Hindlimb muscle (tissue), 1 donor: ENCODE measurements around the gene CYP2B6. TPM values are rescaled to one million over a fixed set of nuclear protein-coding genes. Genes with fewer than 3 reads are reported as not detected.
"Not testable (repeated sequence)": the region's sequence is repeated elsewhere in the genome, so short reads cannot be mapped to it uniquely, and the experiment has no call there.

Experiments
- DNase-seq: peaks from one replicate; pipeline ENCODE4 v3.0.0-alpha.2; 2013
- polyA plus RNA-seq: library from polyadenylated mRNA; unstranded; fragments of 120-200 nt; gene quantifications from one replicate; pipeline ENCODE4 v1.2.1, GENCODE V29; 2013; ENCODE audit not compliant: insufficient read length

CYP2B6 gene
- not detected for polyA plus RNA-seq

DNA sequence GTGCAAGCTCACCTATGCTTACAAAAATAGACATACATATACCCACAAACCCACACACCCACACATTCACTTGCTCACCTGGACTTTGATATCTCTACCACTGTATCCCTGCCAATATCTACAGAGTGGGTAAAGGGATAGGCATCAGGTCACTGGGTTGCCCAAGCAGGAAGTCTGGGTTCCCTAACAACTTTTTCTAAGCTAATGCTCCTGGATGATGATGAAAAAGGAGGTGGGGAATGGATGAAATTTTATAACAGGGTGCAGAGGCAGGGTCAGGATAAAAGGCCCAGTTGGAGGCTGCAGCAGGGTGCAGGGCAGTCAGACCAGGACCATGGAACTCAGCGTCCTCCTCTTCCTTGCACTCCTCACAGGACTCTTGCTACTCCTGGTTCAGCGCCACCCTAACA, at the start of gene CYP2B6:
TSS of gene CYP2B6 (plus strand) at position 311 of the 410 bp plus-strand sequence. CDS start at position 335, 24 bp downstream.
- DNase-seq = no peak

DNA sequence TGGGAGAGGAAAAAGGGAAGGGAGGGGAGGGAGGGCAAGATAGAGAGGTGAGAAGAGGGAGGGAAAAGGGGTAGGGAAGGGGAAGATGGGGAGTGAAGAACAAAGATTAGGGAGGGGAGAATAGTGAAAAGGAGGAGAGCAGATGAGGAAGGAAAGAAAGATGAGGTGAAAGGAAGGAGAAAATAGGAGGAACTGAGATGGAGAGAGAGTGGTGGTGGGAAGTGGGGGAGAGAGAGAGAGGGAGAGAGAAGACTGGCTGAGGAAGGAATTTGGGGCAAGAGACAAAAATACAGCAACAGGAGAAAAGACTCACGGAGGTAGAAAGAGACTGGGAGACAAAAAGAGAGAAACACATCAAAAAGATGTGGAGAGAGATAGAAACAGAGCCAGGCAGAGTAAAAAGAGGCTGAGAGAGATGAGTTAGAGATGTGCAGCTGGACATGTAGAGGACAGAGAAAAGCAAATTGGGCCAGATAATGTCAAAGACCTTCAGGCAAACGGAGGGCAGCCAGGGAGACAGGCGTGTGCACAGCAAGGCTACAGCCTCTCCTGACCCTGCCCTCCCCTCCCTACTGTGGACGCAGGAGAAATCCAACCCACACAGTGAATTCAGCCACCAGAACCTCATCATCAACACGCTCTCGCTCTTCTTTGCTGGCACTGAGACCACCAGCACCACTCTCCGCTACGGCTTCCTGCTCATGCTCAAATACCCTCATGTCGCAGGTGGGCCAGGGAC, 49.4 kb upstream of the CYP2B6 start:
- DNase-seq = no peak

DNA sequence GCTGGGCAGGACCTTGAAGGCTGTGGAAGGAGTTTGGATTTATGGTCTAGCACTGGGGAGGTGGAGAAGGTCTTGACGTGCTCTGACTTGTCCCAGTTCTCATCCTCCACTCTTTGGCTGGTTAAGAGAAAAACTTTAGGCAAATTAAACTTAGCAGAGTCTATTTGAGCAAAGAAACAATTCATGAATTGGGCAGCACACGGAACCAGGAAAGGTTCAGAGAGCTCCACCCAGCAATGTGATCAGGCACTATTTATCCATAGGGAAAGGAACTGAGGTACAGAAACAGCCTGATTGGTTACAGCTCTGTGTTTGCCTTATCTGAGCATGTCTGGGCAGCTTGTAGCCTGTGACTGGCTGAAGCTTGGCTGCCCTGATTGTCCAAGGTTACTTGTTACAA, 45.4 kb upstream of the CYP2B6 start:
- no peak for DNase-seq

DNA sequence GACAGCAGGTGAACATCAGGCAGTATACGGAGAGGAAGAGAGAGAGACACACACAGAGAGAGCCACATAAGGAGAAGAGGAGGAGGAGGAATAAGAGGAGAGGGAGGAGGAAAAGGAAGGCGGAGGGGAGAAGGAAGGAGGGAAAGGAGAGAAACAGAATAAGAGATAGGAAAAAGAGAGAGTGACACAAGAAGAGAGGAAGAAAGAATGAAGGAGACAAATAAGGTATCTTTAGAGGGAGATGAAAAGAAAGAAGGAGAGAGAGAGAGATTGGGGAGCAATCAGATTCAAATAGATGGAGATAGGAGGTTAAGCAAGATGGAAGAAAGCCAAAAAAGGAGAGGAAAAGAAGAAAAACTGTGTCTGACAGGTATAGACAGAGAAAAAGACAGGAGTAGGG, 44.0 kb upstream of the CYP2B6 start:
- DNase-seq = no peak

DNA sequence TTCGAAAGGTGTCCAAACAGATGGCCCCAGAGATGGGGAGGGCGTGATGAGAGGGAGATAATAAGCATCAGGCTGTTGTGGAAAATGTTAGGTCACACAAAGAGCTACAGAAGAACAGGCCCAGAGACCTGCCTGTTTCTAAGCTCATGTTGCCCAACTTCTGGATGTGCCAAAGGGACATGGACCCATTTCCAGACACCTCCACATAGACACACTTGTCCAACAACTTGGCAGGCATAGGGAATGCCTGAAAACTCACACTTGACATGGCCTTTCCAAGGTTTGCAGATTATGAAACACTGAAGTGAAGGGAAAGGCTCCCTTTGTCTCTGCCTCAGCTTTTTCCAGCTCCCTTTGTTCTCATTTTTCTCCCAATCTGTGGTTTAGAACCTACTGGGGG, 43.5 kb upstream of the CYP2B6 start:
- no peak for DNase-seq

DNA sequence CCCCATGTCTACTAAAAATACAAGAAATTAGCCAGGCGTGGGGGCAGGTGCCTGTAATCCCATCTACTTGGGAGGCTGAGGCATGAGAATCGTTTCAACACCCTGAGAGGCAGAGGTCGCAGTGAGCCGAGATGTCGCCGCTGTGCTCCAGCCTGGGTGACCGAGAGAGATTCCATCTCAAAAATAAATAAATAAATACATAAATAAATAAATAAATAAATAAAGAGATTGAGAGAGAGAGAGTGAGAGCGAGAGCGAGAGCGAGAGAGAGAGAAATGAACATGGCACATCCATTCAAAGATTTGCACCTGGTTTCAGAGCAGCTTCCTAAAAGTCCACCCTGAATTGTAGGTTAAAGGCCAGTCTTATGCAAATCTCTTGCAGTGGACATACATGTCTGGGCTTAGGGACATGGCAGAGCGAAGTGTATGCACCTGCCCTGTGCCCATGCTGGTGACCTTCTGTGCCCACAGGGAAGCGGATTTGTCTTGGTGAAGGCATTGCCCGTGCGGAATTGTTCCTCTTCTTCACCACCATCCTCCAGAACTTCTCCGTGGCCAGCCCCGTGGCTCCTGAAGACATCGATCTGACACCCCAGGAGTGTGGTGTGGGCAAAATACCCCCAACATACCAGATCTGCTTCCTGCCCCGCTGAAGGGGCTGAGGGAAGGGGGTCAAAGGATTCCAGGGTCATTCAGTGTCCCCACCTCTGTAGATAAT, 42.3 kb upstream of the CYP2B6 start:
- DNase-seq = no peak

DNA sequence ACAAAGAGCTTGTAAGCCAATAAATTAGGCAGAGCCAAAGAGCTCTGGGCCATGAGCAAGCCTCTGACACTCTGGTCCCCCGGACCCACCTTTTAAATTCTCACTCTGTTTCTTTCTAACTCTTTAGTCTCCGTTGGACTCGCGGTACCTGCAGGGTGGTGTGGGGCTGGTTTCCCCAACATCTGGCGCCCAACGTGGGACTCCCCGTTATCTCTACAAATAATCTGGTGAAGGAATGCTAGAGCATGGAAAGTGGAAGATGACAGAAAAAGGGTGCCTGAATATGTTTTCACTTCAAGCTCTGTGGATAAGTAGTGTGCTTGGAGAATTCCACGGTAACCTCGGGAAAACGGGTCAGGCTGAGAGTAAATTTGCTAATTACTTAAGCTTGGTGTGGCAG, 36.5 kb upstream of the CYP2B6 start:
- DNase-seq = no peak

DNA sequence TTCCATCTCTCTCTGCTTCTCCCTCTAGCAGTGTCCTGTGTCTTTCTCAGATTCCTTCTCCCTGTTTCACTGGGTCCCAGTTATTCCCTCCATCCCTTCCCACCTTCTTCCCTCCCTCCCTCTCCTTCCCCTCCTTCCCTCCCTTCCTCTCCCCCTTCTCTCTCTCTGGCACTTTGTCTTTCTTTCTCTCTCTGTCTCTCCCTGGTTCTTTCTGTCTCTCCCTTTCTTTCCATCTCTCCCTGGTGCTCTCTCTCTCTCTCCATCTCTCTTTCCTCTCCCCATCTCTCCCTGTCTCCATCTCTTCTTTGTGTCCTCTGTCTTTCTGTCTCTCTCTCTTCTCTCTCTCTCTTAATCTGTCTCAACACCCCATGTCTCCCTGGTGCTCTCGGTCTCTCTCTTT, 31.7 kb upstream of the CYP2B6 start:
- no peak for DNase-seq

DNA sequence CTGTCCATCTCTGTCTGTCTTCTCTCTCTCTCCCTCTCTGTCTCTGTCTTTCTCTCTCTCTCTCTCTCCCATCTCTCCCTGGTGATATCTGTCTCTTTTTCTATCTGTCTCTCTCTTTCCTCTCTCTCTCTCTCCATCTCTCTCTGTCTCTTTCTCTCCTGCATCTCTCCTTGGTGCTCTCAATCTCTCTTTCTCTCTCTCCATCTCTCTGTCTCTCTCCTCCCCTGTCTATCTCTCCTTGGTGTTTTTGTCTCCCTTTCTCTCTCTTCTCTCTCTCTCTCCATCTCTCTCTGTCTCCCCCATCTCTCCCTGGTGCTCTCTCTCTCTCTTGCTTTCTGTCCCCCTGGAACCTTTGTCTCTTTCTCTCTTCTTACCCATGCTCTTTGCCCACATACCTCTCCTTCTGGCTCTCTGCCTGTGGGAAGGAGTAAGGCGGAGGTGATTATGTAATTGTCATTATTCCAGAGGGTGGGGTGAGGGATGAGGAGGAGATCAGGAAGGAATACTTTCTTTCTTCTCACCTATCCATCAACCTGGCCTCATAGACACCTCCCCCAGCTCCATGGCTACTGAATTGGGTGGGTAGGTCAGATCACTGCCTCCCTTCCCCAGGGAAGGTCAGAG, 30.9 kb upstream of the CYP2B6 start:
- no peak for DNase-seq

DNA sequence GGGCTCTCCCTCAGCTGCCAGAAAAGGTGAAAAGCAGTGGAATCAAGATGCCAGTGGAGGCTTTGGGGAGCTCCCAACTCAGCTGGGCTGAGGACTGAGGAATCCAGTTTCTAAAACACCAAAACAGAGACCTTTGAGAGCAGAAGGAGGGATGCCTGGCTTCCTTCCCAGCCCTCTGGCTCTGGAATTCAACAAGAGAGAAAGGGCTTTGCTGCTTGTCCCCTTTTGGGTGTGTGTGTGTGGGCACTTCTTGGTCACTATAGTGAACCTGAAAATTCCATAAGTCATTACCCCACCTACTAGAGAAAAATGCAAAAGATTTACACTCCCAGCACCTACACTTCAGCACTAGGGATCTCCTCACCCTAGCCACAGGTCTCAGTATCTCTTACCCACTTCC, 30.3 kb upstream of the CYP2B6 start:
- no peak for DNase-seq

DNA sequence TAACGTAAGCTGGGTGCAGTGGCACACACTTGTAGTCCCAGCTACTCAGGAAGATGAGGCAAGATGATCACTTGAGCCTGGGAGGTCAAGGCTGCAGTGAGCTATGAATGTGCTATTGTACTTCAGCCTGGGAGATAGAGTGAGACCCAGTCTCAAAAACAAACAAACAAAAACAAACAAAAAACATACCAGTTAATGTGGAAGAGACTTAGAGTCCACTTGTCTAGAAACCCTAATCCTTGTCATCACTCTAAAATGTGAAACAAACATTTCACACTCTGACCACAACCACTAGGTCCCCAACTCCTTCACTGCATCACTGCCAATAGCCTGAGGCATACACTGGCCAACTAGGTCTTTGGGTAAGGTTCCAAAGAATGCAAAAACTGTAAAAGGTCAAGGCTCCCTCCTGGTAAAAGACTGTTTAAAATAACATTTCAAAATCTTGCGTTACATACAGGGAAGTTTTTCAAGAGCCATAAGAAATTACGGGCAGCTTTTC, 28.6 kb upstream of the CYP2B6 start:
- DNase-seq = no peak

DNA sequence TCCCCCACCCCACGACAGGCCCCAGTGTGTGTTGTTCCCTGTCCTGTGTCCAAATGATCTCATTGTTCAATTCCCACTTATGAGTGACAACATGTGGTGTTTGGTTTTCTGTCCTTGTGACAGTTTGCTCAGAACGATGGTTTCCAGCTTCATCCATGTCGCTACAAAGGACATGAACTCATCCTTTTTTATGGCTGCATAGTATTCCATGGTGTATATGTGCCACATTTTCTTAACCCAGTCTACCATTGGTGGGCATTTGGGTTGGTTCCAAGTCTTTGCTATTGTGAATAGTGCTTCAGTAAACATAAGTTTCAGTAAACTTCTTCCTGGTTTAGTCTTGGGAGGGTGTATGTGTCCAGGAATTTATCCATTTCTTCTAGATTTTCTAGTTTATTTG, 26.7 kb upstream of the CYP2B6 start:
- DNase-seq = not testable (repeated sequence)

DNA sequence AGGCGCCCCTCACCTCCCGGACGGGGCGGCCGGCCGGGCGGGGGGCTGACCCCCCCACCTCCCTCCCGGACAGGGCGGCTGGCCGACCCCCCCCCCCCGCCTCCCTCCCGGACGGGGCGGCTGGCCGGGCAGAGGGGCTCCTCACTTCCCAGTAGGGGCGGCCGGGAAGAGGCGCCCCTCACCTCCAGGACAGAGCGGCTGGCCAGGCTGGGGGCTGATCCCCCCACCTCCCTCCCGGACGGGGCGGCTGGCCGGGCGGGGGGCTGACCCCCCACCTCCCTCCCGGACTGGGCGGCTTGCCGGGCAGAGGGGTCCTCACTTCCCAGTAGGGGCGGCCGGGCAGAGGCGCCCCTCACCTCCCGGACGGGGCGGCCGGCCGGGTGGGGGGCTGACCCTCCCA, 25.7 kb upstream of the CYP2B6 start:
- not testable (repeated sequence) for DNase-seq

DNA sequence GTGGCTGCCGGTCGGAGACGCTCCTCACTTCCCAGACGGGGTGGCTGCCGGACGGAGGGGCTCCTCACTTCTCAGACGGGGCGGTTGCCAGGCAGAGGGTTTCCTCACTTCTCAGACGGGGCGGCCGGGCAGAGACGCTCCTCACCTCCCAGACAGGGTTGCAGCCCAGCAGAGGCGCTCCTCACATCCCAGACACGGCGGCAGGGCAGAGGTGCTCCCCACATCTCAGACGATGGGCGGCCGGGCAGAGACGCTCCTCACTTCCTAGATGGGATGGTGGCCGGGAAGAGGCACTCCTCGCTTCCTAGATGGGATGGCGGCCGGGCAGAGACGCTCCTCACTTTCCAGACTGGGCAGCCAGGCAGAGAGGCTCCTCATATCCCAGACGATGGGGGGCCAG, 24.5 kb upstream of the CYP2B6 start:
- DNase-seq = not testable (repeated sequence)

DNA sequence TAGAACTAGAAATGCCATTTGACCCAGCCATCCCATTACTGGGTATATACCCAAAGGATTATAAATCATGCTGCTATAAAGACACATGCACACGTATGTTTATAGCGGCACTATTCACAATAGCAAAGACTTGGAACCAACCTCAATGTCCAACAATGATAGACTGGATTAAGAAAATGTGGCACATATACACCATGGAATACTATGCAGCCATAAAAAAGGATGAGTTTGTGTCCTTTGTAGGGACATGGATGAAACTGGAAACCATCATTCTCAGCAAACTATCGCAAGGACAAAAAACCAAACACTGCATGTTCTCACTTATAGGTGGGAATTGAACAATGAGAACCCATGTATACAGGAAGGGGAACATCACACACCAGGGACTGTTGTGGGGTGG, 23.0 kb upstream of the CYP2B6 start:
- not testable (repeated sequence) for DNase-seq

DNA sequence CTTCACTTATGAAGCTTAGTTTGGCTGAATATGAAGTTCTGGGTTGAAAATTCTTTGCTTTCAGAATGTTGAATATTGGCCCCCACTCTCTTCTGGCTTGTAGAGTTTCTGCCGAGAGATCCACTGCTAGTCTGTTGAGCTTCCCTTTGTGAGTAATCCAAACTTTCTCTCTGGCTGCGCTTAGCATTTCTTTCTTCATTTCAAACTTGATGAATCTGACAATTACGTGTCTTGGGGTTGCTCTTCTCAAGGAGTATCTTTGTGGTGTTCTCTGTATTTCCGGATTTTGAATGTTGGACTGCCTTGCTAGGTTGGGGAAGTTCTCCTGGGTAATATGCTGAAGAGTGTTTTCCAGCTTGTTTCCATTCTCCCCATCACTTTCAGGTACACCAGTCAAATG, 21.4 kb upstream of the CYP2B6 start:
- DNase-seq = not testable (repeated sequence)

DNA sequence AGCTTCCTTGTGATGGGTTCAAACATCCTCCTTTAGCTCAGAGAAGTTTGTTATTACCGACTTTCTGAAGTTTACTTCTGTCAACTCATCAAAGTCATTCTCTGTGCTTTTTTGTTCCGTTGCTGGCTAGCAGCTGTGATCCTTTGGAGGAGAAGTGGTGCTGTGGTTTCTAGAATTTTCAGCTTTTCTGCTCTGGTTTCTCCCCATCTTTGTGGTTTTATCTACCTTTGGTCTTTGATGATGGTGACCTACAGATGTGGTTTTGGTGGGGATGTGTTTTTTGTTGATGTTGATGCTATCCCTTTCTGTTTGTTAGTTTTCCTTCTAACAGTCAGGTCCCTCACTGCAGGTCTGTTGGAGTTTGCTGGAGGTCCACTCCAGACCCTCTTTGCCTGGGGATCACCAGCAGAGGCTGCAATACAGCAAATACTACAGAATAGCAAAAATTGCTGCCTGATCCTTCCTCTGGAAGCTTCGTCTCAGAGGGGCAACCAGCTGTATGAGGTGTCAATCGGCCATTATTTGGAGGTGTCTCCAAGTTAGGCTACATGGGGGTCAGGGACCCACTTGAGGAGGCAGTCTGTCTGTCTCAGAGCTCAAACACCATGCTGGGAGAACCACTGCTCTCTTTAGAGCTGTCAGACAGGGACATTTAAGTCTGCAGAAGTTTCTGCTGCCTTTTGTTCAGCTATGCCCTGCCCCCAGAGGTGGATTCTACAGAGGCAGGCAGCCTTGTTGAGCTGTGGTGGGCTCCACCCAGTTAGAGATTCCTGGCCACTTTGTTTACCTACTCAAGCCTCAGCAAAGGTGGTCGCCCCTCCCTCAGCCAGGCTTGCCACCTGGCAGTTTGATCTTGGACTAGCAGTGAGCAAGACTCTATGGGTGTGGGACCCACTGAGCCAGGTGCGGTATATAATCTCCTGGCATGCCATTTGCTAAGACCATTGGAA, 20.4 kb upstream of the CYP2B6 start:
- not testable (repeated sequence) for DNase-seq

DNA sequence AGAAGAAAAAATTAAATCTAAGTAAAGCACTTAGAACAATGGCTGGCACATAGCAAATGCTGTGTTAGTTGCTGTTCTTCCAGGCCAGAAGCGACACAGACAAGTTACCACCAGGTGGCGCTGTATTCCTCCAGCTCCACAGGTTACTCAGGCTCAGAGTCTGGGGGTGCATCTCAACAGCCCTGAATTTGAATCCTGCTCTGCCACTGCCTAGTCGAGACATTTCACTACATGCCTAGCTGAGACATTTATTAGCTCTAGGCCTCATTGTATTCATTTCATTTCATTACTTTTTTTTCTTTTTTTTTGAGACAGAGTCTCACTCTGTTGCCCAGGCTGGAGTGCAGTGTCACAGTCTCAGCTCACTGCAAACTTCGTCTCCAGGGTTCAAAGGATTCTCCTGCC, 16.4 kb upstream of the CYP2B6 start:
- peak; percentile 57 for DNase-seq

DNA sequence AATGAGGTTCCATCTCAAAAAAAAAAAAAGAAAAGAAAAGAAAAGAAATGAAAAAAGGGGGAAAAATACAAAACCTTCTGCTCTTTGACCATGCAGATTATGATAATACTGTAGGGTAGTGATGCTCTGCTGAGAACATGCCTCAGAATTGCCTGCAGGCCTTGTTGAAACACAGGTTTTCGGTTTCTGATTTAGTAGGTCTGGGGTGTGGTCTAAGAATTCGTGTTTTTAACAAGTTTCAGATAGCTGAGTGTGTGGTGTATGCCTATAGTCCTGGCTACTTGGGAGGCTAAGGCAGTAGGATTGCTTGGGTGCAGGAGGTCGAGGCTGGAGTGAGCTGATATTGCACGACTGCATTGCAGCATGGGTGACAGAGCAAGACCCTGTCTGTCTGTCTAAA, 14.9 kb upstream of the CYP2B6 start:
- DNase-seq = no peak

DNA sequence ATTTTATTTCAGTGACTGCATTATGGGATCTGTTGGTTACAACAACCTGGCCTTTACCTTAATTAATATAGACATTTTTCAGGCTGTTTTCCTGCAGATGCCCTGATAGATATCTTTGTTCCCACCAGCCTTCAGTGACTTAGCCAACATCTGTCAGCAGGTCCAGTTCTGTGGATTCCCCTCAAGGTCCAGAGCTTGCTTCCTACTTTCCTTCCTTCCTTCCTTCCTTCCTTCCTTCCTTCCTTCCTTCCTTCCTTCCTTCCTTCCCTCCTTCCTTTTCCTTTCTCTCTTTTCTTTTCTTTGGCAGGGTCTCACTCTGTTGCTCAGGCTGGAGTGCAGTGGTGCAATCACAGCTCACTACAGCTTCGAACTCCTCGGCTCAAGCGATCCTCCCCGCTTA, 14.4 kb upstream of the CYP2B6 start:
- DNase-seq = no peak

DNA sequence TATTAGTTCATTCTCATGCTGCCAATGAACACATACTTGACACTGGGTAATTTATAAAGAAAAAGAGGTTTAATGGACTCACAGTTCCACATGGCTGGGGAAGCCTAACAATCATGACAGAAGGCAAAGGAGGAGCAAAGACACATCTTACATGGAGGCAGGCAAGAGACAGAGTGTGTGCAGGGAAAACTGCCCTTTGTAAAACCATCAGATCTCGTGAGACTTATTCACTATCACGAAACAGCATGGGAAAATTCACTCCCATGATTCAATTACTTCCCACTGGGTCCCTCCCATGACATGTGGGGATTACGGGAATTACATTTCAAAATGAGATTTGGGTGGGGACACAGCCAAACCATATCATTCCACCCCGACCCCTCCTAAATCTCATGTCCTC, 11.3 kb upstream of the CYP2B6 start:
- DNase-seq = not testable (repeated sequence)

DNA sequence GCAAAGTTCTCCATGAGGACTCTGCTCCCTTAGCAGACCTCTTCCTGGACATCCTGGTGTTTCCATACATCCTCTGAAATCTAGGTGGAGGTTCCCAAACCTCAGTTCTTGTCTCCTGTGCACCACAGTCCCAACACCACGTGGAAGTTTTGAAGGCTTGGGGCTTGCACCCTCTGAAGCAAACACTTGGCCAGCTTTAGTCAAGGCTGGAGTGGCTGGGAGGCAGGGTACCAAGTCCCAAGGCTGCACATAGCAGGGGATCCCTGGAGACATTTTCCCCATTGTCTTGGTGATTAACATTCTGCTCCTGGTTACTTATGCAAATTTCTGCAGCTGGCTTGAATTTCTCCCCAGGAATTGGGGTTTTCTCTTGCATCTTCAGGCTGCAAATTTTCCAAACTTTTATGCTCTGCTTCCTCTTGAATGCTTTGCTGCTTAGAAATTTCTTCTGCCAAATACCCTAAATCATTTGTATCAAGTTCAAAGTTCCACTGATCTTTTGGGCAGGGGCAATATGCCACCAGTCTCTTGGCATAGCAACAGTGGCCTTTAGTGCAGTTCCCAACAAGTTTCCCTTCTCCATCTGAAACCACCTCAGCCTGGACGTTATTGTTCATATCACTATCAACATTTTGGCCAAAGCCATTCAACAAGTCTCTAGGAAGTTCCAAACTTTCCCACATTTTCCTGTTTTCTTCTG, 10.2 kb upstream of the CYP2B6 start:
- not testable (repeated sequence) for DNase-seq
